ENCODE measurements around the gene RASA2.
"Not testable (repeated sequence)": the region's sequence is repeated elsewhere in the genome, so short reads cannot be mapped to it uniquely, and the experiment has no call there.

RASA2 gene

GRCh38 chr3:141523615-141524375 is 37.0 kb downstream of the RASA2 start:
- intact Hi-C loops (cut with DNase I) = no loop called here

GRCh38 chr3:141524988-141525387 is 38.2 kb downstream of the RASA2 start:
- DNase-seq = no peak

More at GRCh38 chr3:141523615-141524375, 37.0 kb downstream of the RASA2 start:
- no peak for DNase-seq

GRCh38 chr3:141525814-141526213 is 39.0 kb downstream of the RASA2 start:
- intact Hi-C loops (cut with DNase I) = no loop called here
- no peak for DNase-seq

More at GRCh38 chr3:141524988-141525387, 38.2 kb downstream of the RASA2 start:
- intact Hi-C loops (cut with DNase I) = no loop called here

GRCh38 chr3:141526709-141527108 is 39.9 kb downstream of the RASA2 start:
- intact Hi-C loops (cut with DNase I) = no loop called here
- peak in 1 of 42 donors; percentile 12 for DNase-seq

GRCh38 chr3:141528800-141529199 is 42.0 kb downstream of the RASA2 start:
- no peak for DNase-seq
- intact Hi-C loops (cut with DNase I) = no loop called here

- DNase-seq = no peak
- intact Hi-C loops (cut with DNase I) = no loop called here
Observed at GRCh38 chr3:141529256-141529655, 42.4 kb downstream of the RASA2 start.

- intact Hi-C loops (cut with DNase I) = no loop called here
Observed at GRCh38 chr3:141529717-141530414, 43.0 kb downstream of the RASA2 start.

GRCh38 chr3:141530415-141530768 is 43.6 kb downstream of the RASA2 start:
- intact Hi-C loops (cut with DNase I) = no loop called here
- no peak for DNase-seq

More at GRCh38 chr3:141529717-141530414, 43.0 kb downstream of the RASA2 start:
- DNase-seq = no peak

- DNase-seq = no peak
- intact Hi-C loops (cut with DNase I) = no loop called here
Observed at GRCh38 chr3:141532609-141533008, 45.8 kb downstream of the RASA2 start.

- DNase-seq; intact Hi-C loops (cut with DNase I): not testable (repeated sequence)
Observed at GRCh38 chr3:141536017-141536416, 49.2 kb downstream of the RASA2 start.

GRCh38 chr3:141537856-141538255 is 51.0 kb downstream of the RASA2 start:
- intact Hi-C loops (cut with DNase I) = no loop called here
- DNase-seq = no peak

GRCh38 chr3:141538568-141539240 is 51.9 kb downstream of the RASA2 start:
- DNase-seq = no peak
- intact Hi-C loops (cut with DNase I) = no loop called here

GRCh38 chr3:141539431-141540187 is 52.8 kb downstream of the RASA2 start:
- DNase-seq = no peak
- intact Hi-C loops (cut with DNase I) = no loop called here

- intact Hi-C loops (cut with DNase I) = no loop called here
- DNase-seq = no peak
Observed at GRCh38 chr3:141540531-141540930, 53.7 kb downstream of the RASA2 start.

- no peak for DNase-seq
- intact Hi-C loops (cut with DNase I) = no loop called here
Observed at GRCh38 chr3:141542202-141542969, 55.6 kb downstream of the RASA2 start.

GRCh38 chr3:141542989-141543388 is 56.2 kb downstream of the RASA2 start:
- intact Hi-C loops (cut with DNase I) = no loop called here
- no peak for DNase-seq

- intact Hi-C loops (cut with DNase I) = no loop called here
- no peak for DNase-seq
Observed at GRCh38 chr3:141544697-141545096, 57.9 kb downstream of the RASA2 start.

- no peak for DNase-seq
- intact Hi-C loops (cut with DNase I) = no loop called here
Observed at GRCh38 chr3:141546081-141546480, 59.3 kb downstream of the RASA2 start.

GRCh38 chr3:141546586-141546985 is 59.8 kb downstream of the RASA2 start:
- intact Hi-C loops (cut with DNase I) = no loop called here
- no peak for DNase-seq

Data from head of caudate nucleus (tissue), 42 donors.